GM23338 (cell line): ENCODE data around the gene FOXN4. TPM values are rescaled to one million over a fixed set of nuclear protein-coding genes. Genes with fewer than 3 reads are reported as not detected.

Experiments
- ATAC-seq: fragments of 200-7000 bp; cut with Tn5 transposase; 3 replicates; pipeline ENCODE4 v1.9.1; 2020
- DNase-seq: peaks from one replicate; pipeline ENCODE4 v3.0.0-alpha.2; 2015; ENCODE audit warnings: low spot score
- H2AFZ ChIP-seq: fragments of 200-600 bp; sonication (generic); 2 replicates; pipeline ENCODE4 v1.8.0; 2016; ENCODE audit warnings: antibody characterized with exemption, mild to moderate bottlenecking, moderate library complexity
- H3F3A ChIP-seq: fragments of 200-600 bp; sonication (generic); replicated peaks from 2 replicates; pipeline ENCODE4 v1.8.0; 2017; ENCODE audit warnings: antibody characterized with exemption, mixed run types, low read depth
- H3K27ac ChIP-seq: fragments of 200-600 bp; sonication (generic); 2 replicates; pipeline ENCODE4 v1.6.1; 2016; ENCODE audit warnings: low read depth
- H3K27me3 ChIP-seq: fragments of 200-600 bp; sonication (generic); 2 replicates; pipeline ENCODE4 v1.8.0; 2016; ENCODE audit warnings: mild to moderate bottlenecking, mixed run types, moderate library complexity; ENCODE audit not compliant: insufficient read depth
- H3K36me3 ChIP-seq: fragments of 200-600 bp; sonication (generic); 2 replicates; pipeline ENCODE4 v1.8.0; 2016; ENCODE audit warnings: mild to moderate bottlenecking; ENCODE audit not compliant: insufficient read depth
- H3K4me1 ChIP-seq: fragments of 200-600 bp; sonication (generic); 2 replicates; pipeline ENCODE4 v1.8.0; 2016; ENCODE audit warnings: mild to moderate bottlenecking, moderate library complexity; ENCODE audit not compliant: insufficient read depth
- H3K4me2 ChIP-seq: fragments of 200-600 bp; sonication (generic); 2 replicates; pipeline ENCODE4 v1.7.1; 2017; ENCODE audit warnings: mixed run types
- H3K4me3 ChIP-seq: fragments of 200-600 bp; sonication (generic); 2 replicates; pipeline ENCODE4 v1.6.1; 2016; ENCODE audit warnings: mixed run types
- H3K79me2 ChIP-seq: fragments of 200-600 bp; sonication (generic); replicated peaks from 2 replicates; pipeline ENCODE4 v1.8.0; 2017; ENCODE audit warnings: mild to moderate bottlenecking; ENCODE audit not compliant: insufficient read depth
- H3K9me2 ChIP-seq: fragments of 200-600 bp; sonication (generic); 2 replicates; pipeline ENCODE4 v1.8.0; 2017; ENCODE audit not compliant: insufficient read depth
- H4K20me1 ChIP-seq: fragments of 200-600 bp; sonication (generic); replicated peaks from 2 replicates; pipeline ENCODE4 v1.8.0; 2017; ENCODE audit warnings: mild to moderate bottlenecking; ENCODE audit not compliant: insufficient read depth
- H3K27ac Mint-ChIP-seq: 2 replicates; pipeline ENCODE4 v1.8.0; 2020; ENCODE audit warnings: inconsistent platforms, mild to moderate bottlenecking, moderate library complexity, mixed read lengths
- H3K27me3 Mint-ChIP-seq: 3 replicates; pipeline ENCODE4 v1.8.0; 2022; ENCODE audit warnings: low read depth, mild to moderate bottlenecking, moderate library complexity, mixed read lengths, inconsistent platforms; ENCODE audit not compliant: insufficient read depth, poor library complexity
- H3K36me3 Mint-ChIP-seq: 3 replicates; pipeline ENCODE4 v1.8.0; 2021; ENCODE audit warnings: low read depth, mild to moderate bottlenecking, inconsistent platforms, moderate library complexity, mixed read lengths
- H3K4me1 Mint-ChIP-seq: 3 replicates; pipeline ENCODE4 v1.8.0; 2020; ENCODE audit warnings: mild to moderate bottlenecking, inconsistent platforms, mixed read lengths
- H3K4me3 Mint-ChIP-seq: 3 replicates; pipeline ENCODE4 v1.8.0; 2021; ENCODE audit warnings: moderate library complexity, mild to moderate bottlenecking, inconsistent platforms, mixed read lengths
- H3K9me3 Mint-ChIP-seq: 3 replicates; pipeline ENCODE4 v1.8.0; 2020; ENCODE audit warnings: moderate library complexity, mild to moderate bottlenecking, inconsistent platforms, mixed read lengths
- CTCF ChIP-seq, 2 experiments: fragments of 200-600 bp in 1 of 2; sonication (generic) in 1 of 2; conservative IDR thresholded peaks; 2 replicates each; pipeline versions ENCODE4 v1.5.1 to v1.6.1; 2016 to 2017; ENCODE audit warnings: antibody characterized with exemption in 2 of 2, low read depth in 2 of 2, mild to moderate bottlenecking in 2 of 2, moderate library complexity in 1 of 2
- EZH2 ChIP-seq: fragments of 200-600 bp; sonication (generic); IDR thresholded peaks from one replicate; pipeline ENCODE4 v1.8.0; 2017; ENCODE audit warnings: antibody characterized with exemption, mild to moderate bottlenecking, low read depth; ENCODE audit not compliant: unreplicated experiment
- JUNB ChIP-seq: IDR thresholded peaks from one replicate; pipeline ENCODE4 v1.6.1; 2016; ENCODE audit warnings: antibody characterized with exemption; ENCODE audit not compliant: unreplicated experiment
- NANOG ChIP-seq: IDR thresholded peaks from 2 replicates; pipeline ENCODE4 v1.6.1; 2016; ENCODE audit warnings: antibody characterized with exemption, borderline replicate concordance
- POLR2AphosphoS5 ChIP-seq: IDR thresholded peaks from 2 replicates; pipeline ENCODE4 v1.6.1; 2016; ENCODE audit warnings: antibody characterized with exemption, low read depth
- REST ChIP-seq: IDR thresholded peaks from one replicate; pipeline ENCODE4 v1.6.1; 2018; ENCODE audit warnings: antibody characterized with exemption; ENCODE audit not compliant: unreplicated experiment
- STAT1 ChIP-seq: IDR thresholded peaks from one replicate; pipeline ENCODE4 v1.6.1; 2016; ENCODE audit warnings: antibody characterized with exemption; ENCODE audit not compliant: unreplicated experiment
- ZNF462 ChIP-seq: fragments of 250-450 bp; sonication (Bioruptor Pico); IDR thresholded peaks from 2 replicates; pipeline ENCODE4 v1.5.0; 2020; ENCODE audit warnings: mild to moderate bottlenecking, moderate library complexity
- polyA plus RNA-seq: library from polyadenylated mRNA; unstranded; fragments of >200 nt; fragmentation: Nextera tagmentation; extraction: Ambion mirVana; gene quantifications from 2 replicates; pipeline ENCODE4 v1.2.1, GENCODE V29; 2016
- total RNA-seq: library from RNA; depleted of rRNA; stranded (reverse); fragments of >200 nt; shearing (Covaris generic); gene quantifications from 2 replicates; pipeline ENCODE4 v1.2.3, GENCODE V29; 2014

Gene FOXN4
- total and polyA plus RNA-seq, 2 experiments from 2014 or later: 0.35 to 0.47 TPM

- Histone ChIP-seq H4K20me1 (no peaks in the 10 kb centered on the region), H3K4me2 (no peak overlapping the region), H3K4me3 (no peak overlapping the region), H3F3A (no peaks in the 10 kb centered on the region), H3K9me2 (no peaks in the 10 kb centered on the region), H3K79me2 (no peaks in the 10 kb centered on the region), H2AFZ (no peak overlapping the region), H3K27me3 (no peaks in the 10 kb centered on the region), H3K4me1 (no peaks in the 10 kb centered on the region; the same call in 1 of the 2 replicates), H3K36me3 (no peaks in the 10 kb centered on the region), H3K27ac (no peak overlapping the region)
- ATAC-seq: no peak
- Mint-ChIP-seq H3K27me3 (peaks cover 5% of the 10 kb centered on the region), H3K36me3 (peaks cover 13% of the 10 kb centered on the region), H3K4me3 (no peak overlapping the region), H3K27ac (no peak overlapping the region), H3K4me1 (peaks cover 13% of the 10 kb centered on the region), H3K9me3 (peaks cover 4% of the 10 kb centered on the region)
- DNase-seq: no peak
- TF ChIP-seq STAT1: no peak
- peak; percentile 63 for TF ChIP-seq REST
Measured at GRCh38 chr12:109258607-109259544, 50.2 kb downstream of the FOXN4 start.

- H3K27ac ChIP-seq: no peak overlapping the region
- no peak for DNase-seq
- Mint-ChIP-seq H3K9me3 (peaks cover 8% of the 10 kb centered on the region), H3K27ac (no peak overlapping the region), H3K4me1 (peaks cover 9% of the 10 kb centered on the region), H3K27me3 (peaks cover 5% of the 10 kb centered on the region), H3K36me3 (peaks cover 17% of the 10 kb centered on the region), H3K4me3 (no peak overlapping the region)
- H3K4me3 ChIP-seq: no peak overlapping the region
- no peaks in the 10 kb centered on the region for H3K36me3 ChIP-seq
- ATAC-seq: no peak
- no peak overlapping the region for H2AFZ ChIP-seq
- H3F3A ChIP-seq: no peaks in the 10 kb centered on the region
- H3K4me1 ChIP-seq: no peaks in the 10 kb centered on the region; the same call in 1 of the 2 replicates
- no peaks in the 10 kb centered on the region for H3K27me3 ChIP-seq
- H3K79me2 ChIP-seq: no peaks in the 10 kb centered on the region
- no peaks in the 10 kb centered on the region for H3K9me2 ChIP-seq
- no peak overlapping the region for H3K4me2 ChIP-seq
- no peaks in the 10 kb centered on the region for H4K20me1 ChIP-seq
- TF ChIP-seq CTCF (conservative IDR thresholded peaks at IDR 0.05; ENCODE audit: low read depth in 2 of 2) (no peak), EZH2 (no peak), STAT1 (no peak), ZNF462 (no peak), JUNB (no peak), NANOG (no peak), POLR2AphosphoS5 (no peak)
Measured at GRCh38 chr12:109258201-109258600, 50.9 kb downstream of the FOXN4 start.
